GM18517 (cell line): ENCODE measurements around the gene FBXO33.

Experiments used
- ATAC-seq: cut with Tn5 transposase; IDR thresholded peaks from one replicate; pipeline ENCODE4 v1.9.1; 2021; ENCODE audit warnings: mild to moderate bottlenecking, moderate library complexity; ENCODE audit not compliant: unreplicated experiment

Gene FBXO33

DNA sequence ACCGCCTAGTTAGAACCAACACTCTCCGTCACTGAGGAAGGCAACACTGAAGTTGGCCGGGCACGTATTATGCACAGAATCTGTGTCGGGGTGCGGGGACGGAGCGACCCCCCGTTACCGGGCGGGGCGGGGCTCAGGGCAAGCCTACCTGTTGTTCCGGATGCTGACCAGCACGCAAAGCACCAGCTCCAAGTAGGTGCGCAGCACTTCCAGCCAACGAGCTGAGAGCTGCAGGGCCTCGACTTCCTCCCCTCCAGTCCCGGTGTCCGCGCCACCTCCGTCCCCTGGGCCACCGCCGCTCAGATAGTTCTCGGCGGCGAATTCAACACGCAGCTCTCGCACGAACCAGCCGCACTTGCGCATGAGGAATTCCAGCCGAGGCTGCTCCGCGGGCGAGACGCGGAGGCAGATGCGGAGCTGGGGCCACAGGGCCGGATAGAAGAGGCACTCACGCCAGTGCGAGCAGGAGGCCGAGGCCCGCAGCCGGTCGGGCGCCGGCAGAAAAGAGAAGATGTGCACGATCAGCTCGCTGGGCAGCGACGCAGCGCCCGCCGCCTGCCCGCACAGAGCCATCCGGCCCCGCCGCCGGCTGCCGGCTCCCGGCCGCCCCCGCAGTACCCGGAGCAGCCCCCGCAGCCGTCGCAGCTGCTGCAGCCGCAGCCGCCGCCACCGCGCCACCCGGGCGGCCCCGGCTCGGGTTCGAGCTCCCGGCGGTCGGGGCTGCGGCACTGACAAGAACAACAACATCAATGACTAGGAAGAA is 636 bp downstream of the FBXO33 start:
- peak; percentile 22 for ATAC-seq

DNA sequence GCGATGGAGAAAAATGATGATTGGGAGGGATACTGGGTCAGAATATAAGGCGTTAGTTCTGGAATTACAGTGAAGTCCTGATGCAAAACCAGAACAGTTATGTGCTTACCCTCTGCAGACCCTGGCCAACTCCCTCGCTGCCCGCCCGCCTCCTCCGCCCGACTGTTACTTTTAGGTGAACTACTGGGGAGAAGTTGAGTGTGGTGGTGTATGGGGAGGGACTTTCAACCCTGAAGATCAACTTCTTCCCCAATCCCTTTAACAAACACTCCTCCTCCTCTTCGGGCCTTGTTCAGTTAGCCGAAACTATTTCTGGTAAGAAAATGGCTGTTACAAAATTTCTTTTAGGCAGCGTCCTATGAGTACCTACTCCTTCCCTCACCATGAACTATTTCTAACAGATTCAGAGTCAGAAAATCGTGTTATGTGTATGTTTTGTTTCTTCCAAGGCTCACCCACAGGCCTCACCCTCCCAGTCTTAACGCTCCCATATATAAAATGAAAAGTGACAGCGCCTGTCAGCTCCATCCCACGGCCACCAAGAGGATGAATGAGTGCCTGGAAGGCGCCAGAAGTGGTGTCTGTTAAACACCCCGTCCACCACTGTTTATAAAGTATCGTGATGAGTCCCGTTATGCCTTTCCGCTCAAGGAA is 1.3 kb downstream of the FBXO33 start:
- peak; percentile 0 for ATAC-seq

DNA sequence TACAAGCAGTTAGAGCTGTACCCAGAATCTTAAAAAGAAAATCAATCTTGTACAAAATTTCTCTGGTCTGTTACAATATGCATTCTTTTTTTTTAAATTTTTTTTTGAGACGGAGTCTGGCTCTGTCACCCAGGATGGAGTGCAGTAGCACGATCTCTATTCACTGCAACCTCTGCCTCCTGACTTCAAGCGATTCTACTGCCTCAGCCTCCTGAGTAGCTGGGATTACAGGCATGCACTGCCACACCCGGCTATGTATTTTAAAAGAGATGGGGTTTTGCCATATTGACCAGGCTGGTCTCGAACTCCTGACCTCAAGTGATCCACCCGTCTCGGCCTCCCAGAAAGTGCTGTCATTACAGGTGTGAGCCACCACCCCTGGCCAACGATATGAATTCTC is 4.1 kb downstream of the FBXO33 start:
- no peak for ATAC-seq

DNA sequence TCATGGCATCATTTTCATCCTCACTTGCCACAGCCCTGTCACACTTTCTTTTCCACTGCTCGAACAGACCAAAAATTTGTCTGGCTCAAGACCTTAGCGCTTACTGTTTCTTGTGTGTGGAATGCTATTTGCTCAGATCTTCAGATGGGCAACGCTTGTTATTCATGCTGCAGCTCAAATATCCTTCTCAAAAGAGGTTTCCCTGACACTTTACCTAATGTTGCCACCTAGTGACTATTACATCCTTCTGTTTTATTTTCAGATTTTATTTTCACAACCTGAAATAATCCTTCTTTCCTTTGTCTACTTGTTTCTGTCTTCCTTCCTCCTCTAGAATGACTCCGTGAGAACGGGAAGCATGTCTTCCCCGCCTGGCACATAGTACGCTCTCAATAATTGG is 5.6 kb downstream of the FBXO33 start:
- ATAC-seq = no peak

DNA sequence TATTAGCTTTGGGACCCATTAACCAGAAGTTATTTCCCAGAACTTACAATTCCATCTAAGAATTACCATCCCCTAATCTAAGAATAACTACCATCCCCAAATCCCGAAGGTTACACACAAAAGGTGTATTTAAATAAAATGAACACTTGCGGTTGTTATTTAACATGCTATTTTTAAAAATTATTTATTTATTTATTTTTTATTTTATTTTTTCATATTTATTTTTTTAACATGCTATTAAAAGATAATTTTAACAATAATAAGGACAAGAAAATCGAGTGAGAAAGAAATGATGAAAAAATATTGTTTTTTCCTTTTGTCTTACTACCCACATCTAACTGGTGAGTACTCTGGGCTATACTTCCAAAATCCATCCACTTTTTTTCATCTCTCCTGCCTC is 6.3 kb downstream of the FBXO33 start:
- no peak for ATAC-seq

DNA sequence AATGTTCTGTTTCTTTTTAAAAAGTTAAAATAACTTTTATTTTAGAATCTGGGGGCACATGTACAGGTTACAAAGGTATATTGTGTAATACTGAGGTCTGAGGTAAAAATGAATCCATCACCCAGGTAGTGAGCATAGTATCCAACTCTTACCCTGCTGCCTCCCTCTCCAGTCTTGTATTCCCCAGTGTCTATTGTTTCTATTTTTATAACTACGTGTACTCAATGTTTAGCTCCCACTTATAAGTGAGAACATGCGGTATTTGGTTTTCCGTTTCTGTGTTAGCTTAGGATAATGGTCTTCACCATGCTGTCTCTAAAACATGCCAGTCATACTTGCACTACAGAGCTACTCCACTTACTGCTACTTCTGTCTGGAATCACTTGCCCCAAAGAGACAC is 8.4 kb downstream of the FBXO33 start:
- ATAC-seq = no peak

DNA sequence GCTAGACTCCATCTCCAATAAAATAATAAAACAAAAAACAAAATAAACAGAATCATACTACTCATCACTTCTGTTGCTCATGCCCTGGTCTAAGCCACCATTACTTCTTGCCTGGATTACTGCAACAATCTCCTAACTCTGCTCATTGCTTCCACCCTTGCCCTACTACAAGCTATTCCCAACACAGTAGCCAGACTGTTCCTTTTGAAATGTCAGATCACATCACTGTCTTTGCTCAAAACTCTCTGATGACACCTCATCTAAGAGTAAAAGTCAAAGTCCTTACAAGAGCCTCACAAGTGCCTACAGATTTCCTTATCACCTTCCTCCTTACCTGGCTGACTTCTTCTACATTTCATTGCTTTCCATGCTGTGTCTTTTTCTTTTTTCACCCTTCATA is 10.0 kb downstream of the FBXO33 start:
- no peak for ATAC-seq

DNA sequence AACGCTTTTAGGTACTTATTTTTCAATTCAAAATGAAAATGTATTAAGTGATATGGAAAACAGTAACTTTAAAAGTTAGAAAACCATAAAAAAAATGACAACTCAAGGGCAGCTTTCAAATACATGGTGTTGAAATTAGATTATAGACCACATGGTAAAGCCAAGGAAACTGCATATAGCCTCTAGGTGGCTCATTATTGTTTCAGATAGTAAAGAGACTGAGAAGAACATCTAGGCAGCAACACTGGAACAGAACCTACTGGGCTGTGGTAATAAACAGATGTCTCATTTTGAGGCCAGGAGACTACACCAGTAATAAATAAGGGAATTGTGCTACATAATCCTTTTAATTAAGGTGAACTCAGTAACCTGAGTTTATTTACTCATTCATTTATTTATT is 13.0 kb downstream of the FBXO33 start:
- ATAC-seq = no peak

DNA sequence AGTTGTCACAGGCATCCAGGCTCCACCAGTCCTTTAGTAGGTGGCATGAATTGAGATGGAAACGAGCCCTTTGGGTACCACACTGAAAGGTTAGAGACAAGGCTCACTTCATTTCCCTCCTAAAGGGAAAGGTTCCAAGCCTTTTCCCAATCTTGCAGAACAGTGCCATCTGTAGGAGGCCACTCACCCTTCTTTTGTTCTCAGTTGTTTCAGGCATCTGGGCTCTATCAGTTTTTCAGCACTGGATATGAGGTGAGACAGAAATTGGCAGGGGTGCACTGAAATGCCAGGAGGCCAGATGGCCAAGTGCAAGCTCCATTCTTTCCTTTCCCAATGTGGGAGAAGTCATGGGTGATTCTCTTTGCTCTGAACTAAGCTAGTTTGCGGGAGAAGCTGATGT is 15.2 kb downstream of the FBXO33 start:
- no peak for ATAC-seq

DNA sequence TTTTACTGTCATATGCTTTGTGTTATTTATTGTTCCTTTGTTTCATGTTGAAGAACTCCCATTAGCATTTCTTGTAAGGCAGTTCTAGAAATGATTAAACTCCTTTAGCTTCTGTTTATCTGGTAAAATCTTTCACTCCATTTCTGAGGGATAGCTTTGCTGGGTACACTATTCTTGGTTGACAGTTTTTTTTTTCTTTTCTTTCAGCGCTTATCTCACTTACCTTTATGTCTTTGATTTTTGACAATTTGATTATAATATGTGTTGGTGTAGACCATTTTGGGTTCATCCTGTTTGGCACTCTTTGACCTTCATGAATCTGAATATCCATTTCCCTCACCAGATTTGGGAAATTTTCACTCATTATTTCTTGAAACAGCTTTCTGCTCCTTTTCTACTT is 16.2 kb downstream of the FBXO33 start:
- no peak for ATAC-seq

DNA sequence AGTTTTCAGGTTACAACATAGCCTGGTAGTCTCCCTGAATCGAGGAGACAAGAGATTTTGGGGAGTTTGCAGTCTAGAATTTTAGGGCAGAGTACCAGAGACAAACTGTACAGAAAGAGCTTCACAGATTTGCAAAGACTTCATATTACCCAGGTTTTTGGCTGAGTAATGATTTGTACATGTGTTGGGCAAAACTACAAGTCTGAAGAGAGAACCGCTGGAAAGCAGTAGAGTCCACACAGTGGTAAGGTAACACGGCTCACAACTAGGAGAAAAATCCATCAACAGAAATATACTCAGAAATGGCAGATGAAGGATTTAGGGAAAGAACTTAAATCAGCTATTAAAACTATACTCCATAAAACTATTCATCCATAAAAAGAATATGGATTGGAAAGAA is 25.7 kb downstream of the FBXO33 start:
- no peak for ATAC-seq

DNA sequence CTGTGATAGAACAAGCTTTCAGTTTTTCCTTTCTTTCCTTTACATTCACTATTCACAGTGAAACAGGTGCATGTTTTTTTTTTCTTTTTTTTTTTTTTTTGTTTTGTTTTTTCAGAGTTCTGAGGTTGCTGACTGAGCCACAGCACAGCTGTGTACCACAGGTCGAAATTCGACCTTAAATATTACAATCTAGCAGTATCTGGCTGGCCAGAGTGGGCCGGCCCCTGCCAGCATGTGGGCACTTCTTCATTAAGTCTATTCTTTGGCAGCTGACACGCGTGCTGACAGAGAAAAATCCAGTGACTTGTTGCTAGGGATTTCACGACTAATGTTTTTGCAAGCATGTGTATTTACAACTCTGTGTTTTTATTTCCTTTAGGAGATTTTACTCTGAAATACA is 33.9 kb downstream of the FBXO33 start:
- no peak for ATAC-seq

DNA sequence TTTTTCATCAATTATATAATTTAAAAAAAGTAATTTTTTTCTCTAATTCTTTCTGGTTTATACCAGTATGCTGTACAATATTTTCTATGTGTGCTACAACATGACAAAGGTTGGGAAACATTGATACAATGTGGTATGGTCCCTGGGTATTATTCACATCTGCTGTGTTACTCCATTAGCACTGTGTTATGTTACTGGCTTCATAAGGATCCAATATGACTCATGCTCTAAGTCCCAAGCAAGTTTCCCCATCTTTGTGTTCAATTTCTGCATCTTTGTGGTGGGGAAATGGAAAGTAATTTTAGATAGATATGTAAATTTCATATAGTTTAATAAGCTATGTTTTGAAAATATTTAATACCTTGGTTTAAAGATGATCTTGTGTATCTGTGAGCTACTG is 35.8 kb downstream of the FBXO33 start:
- ATAC-seq = no peak

DNA sequence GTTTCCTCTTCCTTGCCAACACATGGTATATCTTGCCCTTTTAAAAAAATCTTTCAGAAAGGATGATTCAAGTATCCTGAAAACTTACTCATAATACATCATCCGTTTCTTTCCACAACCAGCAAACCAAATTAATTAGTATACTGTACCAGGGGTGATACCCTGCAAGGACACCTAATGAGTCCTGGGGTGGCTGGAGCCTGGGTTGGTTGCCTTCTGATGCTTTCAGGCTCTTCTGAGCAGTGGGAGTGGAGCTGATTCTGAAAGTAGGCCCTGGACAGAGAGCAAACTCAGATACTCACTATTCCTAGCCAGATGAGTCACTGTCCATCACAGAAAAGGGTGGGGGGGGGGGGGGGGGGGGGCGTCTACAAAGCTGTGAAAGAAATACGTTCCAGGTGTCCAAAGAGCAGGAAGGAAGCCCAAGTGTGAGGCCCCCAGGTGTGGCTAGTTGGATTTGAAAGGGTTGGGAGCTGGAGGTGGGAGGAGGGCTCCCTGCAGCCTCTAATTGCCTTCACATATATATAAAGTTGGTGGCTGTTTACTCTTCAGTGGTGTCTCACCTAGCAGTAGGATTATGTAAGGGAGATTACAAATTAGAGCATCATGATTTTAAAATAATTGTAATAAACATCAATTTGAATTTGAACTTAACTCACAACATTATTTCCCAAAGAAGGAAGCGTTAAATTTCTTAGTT is 36.5 kb downstream of the FBXO33 start:
- no peak for ATAC-seq

DNA sequence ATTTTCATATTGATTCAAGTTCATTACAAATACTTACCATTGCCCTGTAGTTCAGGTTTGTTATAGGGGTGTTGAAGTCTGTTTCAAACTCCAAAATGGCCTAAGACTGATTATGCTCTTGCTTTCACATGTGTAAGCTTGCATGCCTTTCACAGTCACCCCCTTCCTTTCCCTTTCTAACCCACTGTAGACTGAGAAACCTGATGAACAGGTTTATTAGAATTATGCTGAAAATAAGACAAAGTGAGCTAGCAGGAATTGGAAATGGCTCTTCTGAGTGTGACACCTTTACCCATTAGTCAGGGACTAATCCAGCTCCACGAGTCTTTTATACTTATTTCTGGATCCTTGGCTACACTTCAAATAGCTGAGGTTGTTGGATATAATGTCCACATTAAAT is 38.9 kb downstream of the FBXO33 start:
- ATAC-seq = no peak

DNA sequence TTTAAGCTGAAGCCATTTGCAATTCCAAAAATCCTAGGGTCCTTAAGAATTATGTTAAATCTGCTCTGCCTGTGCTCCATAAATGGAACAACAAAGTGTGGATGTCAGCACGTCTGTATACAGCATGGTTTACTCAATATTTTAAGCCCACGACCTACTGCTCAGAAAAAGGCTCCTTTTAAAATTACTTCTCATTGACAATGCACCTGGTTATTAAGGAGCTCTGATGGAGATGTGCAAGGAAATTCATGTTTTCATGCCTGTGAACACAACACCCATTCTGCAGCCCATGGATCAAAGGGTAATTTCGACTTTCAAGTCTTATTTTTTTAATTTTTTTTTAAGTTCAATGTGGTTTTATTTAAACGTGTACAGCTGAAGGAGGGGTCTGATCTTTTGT is 48.1 kb downstream of the FBXO33 start:
- no peak for ATAC-seq

DNA sequence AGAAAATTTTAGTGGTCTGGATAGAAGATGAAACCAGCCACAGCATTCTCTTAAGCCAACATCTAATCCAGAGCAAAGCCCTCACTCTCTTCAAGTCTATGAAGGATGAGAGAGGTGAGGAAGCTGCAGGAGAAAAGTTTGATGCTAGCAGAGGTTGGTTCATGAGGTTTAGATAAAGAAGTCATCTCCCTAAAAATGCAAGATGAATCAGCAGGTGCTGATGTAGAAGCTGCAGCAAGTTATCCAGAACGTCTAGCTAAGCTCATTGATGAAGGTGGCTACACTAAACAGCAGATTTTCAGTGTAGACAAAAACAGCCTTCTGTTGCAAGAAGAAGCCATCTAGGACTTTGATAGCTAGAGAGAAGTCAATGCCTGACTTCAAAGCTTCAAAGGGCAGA is 48.5 kb downstream of the FBXO33 start:
- no peak for ATAC-seq

DNA sequence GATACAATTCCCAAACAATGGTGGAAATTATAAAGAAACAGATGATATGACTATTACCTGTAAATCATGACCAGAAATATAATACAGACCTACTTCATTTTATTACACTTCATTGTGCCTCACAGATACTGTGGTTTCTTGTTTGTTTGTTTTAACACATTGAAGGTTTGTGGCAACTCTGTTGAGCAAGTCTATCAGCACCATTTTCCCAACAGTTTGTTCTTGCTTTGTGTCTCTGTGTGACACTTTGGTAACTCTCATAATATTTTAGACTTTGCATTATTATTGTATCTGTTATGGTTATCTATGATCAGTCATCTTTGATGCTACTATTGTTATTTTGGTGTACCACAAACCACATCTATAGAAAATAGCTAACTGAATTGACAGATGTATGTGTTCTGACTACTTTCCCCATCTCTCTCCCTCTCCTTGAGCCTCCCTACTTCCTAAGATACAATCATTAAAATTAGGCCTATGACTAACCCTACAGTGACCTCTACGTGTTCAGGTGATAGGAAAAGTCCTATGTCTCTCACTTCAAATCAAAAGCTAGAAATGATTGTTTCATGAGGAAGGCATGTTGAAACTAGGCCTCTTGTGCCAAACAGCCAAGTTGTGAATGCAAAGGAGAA is 49.1 kb downstream of the FBXO33 start:
- ATAC-seq = no peak

DNA sequence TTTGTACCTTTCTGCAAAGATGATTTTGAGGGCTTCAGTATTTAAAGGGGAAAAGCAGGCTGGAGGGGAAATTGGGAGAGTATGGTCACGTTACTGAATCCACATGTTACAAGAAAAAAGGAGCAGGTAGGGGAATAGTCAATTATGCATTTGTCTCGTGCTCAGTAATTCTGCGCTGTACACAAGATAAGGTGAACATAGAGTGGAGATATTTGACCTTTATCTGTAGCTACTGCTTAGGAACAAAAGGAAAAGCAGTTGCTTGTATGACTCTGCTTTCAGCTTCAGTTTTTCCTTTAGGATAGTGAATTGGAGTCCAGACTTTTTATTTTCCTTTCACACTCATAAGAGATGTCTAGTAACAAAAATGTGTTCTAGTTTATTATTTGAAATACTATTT is 49.8 kb downstream of the FBXO33 start:
- no peak for ATAC-seq

DNA sequence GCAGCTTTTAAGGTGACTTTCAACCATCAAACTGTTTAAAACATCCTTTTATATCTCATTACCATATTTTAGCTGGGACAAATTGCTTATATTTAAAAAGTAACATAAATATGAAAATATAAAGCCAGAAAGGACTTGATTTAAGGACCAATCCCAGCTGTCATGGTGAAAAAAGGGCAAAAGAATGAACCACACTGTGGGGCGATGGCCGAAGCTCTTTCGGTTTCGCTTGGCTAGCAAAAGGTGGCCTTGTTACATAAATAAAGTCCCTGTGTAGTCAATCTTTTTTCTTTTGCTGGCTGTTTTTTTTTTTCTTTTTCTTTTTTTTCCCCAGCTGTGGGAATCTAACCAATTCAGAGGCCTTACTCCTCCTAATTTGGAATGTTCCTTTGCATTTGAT is 50.9 kb downstream of the FBXO33 start:
- ATAC-seq = no peak

DNA sequence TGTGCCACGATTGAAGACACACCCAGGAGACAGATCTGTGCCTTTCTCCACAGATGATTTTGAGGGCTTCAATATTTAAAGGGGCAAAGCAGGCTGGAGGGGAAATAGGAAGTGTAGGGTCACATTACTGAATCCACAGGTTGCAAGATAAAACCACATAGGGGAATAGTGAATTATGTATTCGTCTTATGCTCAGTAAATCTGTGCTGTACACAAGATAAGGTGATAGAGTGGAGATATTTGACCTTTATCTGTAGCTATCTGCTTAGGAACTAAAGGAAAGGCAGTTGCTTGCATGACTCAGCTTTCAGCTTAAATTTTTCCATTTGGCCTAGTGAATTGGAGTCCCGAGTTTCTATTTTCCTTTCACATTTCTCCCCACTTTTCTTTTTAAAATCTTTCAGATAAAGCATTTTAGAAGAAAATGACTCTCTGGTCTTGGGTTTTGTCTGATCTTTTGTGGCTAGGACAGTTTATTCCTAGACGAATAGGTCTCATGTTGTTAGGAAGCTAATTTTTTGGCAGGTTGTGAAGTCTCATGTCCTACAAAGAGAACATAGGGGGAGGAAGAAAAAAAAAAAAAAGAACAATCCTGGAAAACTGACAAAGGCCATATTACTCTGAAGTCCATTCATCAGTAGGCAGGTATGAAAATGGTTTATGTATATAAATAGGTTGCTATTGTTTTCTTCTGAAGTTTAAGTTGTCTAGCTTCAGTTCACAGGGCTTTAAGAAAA is 55.4 kb downstream of the FBXO33 start:
- ATAC-seq = no peak
